Hepatocyte (in vitro differentiated cells): Measurements from ENCODE around the gene CENPB.

Experiments
- EZH2 ChIP-seq: fragments of 200-600 bp; sonication (generic); IDR thresholded peaks from 2 replicates; pipeline ENCODE4 v1.6.1; 2016; ENCODE audit warnings: antibody characterized with exemption, mild to moderate bottlenecking, borderline replicate concordance
- TF ChIP-seq, protein P1 (sequence below): fragments of 200-600 bp; sonication (generic); IDR thresholded peaks from 2 replicates; pipeline ENCODE4 v1.5.1; 2016; ENCODE audit warnings: antibody characterized with exemption, mild to moderate bottlenecking; ENCODE audit not compliant: poor library complexity

GRCh38 chr20:3798908-3799248 lies 12.3 kb upstream of the CENPB start:
- TF ChIP-seq, protein P1, sequence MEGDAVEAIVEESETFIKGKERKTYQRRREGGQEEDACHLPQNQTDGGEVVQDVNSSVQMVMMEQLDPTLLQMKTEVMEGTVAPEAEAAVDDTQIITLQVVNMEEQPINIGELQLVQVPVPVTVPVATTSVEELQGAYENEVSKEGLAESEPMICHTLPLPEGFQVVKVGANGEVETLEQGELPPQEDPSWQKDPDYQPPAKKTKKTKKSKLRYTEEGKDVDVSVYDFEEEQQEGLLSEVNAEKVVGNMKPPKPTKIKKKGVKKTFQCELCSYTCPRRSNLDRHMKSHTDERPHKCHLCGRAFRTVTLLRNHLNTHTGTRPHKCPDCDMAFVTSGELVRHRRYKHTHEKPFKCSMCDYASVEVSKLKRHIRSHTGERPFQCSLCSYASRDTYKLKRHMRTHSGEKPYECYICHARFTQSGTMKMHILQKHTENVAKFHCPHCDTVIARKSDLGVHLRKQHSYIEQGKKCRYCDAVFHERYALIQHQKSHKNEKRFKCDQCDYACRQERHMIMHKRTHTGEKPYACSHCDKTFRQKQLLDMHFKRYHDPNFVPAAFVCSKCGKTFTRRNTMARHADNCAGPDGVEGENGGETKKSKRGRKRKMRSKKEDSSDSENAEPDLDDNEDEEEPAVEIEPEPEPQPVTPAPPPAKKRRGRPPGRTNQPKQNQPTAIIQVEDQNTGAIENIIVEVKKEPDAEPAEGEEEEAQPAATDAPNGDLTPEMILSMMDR = no peak
- TF ChIP-seq EZH2 = no peak
